ENCODE results near the gene PTCH2. TPM values are rescaled to one million over a fixed set of nuclear protein-coding genes. Genes with fewer than 3 reads are reported as not detected.
A peak's percentile ranks its signal among the peaks of the same experiment; 100 is the strongest.
"Not testable (repeated sequence)": the region's sequence is repeated elsewhere in the genome, so short reads cannot be mapped to it uniquely, and the experiment has no call there.

The PTCH2 gene
- total RNA-seq, 1 donor from 2014 or later = 3.4 TPM

DNA sequence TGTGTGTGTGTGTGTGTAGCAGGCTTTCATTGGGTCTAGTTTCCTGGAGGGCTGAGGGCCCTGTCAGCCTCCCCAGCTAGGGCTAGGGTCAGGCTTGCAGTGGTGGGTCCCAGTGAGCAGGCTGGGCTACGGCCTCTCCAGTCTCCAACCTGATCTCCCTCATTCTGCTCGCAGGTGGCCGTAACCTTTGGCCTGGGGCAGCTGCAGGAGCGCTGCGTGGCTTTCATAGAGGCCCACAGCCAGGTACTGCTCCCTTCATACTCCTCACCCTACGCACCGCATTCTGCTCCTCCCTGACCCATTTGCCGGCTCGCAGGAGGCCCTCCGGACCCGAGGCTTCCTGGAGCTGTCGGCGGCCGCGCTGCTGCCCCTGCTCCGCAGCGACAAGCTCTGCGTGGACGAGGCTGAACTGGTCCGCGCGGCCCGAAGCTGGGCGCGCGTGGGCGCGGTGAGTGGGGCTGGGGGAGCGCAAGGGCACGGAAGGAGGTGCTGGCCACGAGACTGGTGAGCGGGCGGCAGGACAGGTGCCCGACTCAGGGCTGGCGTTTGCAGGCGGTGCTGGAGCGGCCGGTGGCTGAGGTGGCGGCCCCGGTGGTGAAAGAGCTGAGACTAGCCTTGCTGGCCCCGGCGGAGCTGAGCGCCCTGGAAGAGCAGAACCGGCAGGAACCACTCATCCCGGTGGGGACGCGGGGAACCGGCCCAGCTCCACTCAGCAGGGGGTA, 30.1 kb downstream of the PTCH2 start:
- peak overlapping the region; percentile 81 for H3K4me3 Mint-ChIP-seq
- no peak overlapping the region for H3K27ac Mint-ChIP-seq
- peaks cover 39% of the 10 kb centered on the region for H3K4me1 Mint-ChIP-seq (ENCODE audit: unreplicated experiment)
- H3K27me3 Mint-ChIP-seq = no peaks in the 10 kb centered on the region
- TF ChIP-seq, protein P1, sequence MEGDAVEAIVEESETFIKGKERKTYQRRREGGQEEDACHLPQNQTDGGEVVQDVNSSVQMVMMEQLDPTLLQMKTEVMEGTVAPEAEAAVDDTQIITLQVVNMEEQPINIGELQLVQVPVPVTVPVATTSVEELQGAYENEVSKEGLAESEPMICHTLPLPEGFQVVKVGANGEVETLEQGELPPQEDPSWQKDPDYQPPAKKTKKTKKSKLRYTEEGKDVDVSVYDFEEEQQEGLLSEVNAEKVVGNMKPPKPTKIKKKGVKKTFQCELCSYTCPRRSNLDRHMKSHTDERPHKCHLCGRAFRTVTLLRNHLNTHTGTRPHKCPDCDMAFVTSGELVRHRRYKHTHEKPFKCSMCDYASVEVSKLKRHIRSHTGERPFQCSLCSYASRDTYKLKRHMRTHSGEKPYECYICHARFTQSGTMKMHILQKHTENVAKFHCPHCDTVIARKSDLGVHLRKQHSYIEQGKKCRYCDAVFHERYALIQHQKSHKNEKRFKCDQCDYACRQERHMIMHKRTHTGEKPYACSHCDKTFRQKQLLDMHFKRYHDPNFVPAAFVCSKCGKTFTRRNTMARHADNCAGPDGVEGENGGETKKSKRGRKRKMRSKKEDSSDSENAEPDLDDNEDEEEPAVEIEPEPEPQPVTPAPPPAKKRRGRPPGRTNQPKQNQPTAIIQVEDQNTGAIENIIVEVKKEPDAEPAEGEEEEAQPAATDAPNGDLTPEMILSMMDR (conservative IDR thresholded peaks at IDR 0.05) = no peak
- no peak for DNase-seq (ENCODE audit: extremely low spot score, unreplicated experiment)
- peaks cover 5% of the 10 kb centered on the region for H3K9me3 Mint-ChIP-seq
- H3K36me3 Mint-ChIP-seq = peaks cover 7% of the 10 kb centered on the region

DNA sequence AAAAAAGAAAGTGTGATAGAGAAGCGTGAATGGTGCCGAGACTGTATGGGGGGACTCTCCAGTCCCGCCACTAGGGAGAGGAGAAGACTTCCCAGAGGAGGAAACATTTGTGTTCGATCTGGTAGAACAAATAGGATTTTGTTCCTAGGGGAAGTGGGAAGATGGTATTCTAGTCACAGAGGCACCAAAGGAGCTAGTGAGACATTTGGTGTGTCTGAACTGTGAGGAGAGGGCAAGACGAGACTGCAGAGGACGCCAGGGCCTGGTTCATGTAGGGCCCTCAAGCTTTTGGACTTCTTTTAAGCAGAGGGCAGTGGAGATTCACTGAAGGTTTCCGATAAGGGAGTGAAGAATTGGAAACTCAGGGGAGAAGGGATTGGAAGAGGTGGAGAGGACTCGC, 31.8 kb downstream of the PTCH2 start:
- peak overlapping the region; percentile 79 for H3K27ac Mint-ChIP-seq
- TF ChIP-seq, protein P1 (conservative IDR thresholded peaks at IDR 0.05) = no peak
- H3K4me1 Mint-ChIP-seq (ENCODE audit: unreplicated experiment) = peaks cover 49% of the 10 kb centered on the region
- H3K36me3 Mint-ChIP-seq = peaks cover 12% of the 10 kb centered on the region
- DNase-seq (ENCODE audit: extremely low spot score, unreplicated experiment) = no peak
- H3K4me3 Mint-ChIP-seq = peak overlapping the region; percentile 38
- no peaks in the 10 kb centered on the region for H3K27me3 Mint-ChIP-seq
- H3K9me3 Mint-ChIP-seq = peaks cover 5% of the 10 kb centered on the region

DNA sequence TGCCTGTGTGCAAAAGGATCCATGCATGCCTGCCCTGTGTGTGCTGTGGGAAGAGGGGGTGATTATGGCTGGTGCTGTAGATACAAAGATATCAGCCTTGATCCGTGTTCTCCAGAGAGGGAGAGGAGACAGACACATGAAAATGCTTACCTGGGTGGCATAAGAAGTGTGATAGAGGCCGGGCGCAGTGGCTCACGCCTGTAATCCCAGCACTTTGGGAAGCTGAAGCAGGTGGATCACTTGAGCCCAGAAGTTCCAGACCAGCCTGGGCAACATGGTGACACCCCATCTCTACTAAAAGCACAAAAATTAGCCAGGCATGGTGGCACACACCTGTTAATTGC, 32.3 kb downstream of the PTCH2 start:
- H3K27me3 Mint-ChIP-seq; DNase-seq (ENCODE audit: extremely low spot score, unreplicated experiment); H3K9me3 Mint-ChIP-seq: not testable (repeated sequence)
- H3K4me1 Mint-ChIP-seq (ENCODE audit: unreplicated experiment) = peaks cover 49% of the 10 kb centered on the region
- peaks cover 12% of the 10 kb centered on the region for H3K36me3 Mint-ChIP-seq
- H3K4me3 Mint-ChIP-seq = peak overlapping the region; percentile 54
- H3K27ac Mint-ChIP-seq = peak overlapping the region; percentile 79

DNA sequence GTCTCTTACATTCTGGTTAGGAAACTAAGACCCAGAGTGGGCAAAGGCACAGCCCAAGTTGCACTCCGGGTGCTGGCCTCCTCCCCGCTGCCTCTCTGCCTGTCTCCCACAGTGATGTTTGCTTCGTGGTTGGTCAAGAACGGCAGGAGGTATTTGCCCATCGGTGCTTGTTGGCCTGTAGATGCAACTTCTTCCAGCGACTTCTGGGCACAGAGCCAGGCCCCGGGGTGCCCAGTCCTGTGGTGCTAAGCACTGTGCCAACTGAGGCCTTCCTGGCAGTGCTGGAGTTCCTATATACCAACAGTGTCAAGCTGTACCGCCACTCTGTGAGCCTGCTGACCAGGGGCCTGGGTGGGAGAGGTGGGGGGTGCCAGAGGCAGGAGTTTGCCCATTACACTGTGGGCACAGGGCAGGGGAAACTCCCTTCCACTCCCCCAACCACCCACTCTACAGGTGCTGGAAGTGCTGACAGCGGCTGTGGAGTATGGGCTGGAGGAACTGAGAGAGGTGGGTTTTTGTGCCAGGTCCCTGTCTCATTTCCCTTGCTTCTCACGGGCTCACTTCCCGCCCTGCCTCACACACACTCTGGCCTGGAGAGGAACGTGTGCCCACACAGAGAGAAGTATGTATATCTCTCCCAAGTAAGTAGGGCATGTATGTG, 32.8 kb downstream of the PTCH2 start:
- no peaks in the 10 kb centered on the region for H3K27me3 Mint-ChIP-seq
- peaks cover 5% of the 10 kb centered on the region for H3K9me3 Mint-ChIP-seq
- H3K27ac Mint-ChIP-seq = peak overlapping the region; percentile 79
- no peak for DNase-seq (ENCODE audit: extremely low spot score, unreplicated experiment)
- peak overlapping the region; percentile 75 for H3K4me3 Mint-ChIP-seq
- H3K4me1 Mint-ChIP-seq (ENCODE audit: unreplicated experiment) = peaks cover 46% of the 10 kb centered on the region
- H3K36me3 Mint-ChIP-seq = peaks cover 12% of the 10 kb centered on the region
- TF ChIP-seq, protein P1 (conservative IDR thresholded peaks at IDR 0.05) = no peak

DNA sequence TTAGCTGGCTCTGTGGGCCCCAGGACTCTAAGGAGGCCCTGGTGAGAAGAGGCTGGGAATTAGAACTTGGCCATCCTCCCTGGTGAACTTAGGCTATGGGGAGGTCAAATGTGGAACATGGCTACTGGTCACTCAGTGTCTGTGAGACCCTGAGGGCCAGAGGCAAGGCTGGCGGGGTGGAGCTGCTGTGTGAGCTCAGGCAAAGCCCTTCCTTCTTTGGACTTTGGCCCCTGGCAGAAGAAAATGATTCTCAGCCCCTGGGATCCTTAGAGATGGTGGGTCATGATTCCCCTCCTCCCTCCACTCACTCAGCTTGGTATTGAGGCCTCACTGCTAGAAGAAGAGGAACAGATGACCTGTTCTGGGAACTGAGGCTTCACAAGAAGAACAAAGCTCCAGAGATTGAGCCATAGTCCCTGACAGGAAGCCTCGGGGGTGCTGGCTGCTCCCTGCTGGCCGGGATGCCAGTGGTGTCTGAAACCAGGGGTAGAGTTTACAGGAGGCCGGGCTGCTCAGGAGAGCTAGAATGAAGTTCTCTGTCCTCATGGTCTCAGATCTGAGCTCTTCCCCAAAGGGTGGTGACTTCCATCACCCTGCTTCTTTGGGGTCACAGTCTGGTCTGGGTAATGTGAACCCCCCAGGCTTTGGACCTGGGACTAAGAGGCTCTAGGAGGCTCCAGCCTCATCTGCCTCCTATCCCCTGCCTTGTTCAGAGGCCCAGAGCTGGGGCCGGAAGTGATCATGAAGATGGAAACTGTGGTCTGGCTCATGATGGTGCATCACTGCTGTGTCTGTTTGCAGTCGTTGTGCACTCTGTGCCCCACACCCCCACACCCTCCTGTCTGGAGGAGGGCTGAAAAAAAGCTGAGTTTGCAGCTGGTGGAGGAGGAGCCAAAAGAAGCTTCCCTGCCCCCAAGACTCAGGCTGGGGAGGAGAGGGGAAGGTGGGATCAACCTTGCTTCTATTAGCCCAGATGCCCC, 33.8 kb downstream of the PTCH2 start:
- peak overlapping the region; percentile 75 for H3K4me3 Mint-ChIP-seq
- peaks cover 39% of the 10 kb centered on the region for H3K4me1 Mint-ChIP-seq (ENCODE audit: unreplicated experiment)
- H3K27ac Mint-ChIP-seq = peak overlapping the region; percentile 100
- no peaks in the 10 kb centered on the region for H3K9me3 Mint-ChIP-seq
- H3K27me3 Mint-ChIP-seq = no peaks in the 10 kb centered on the region
- H3K36me3 Mint-ChIP-seq = peaks cover 8% of the 10 kb centered on the region
- TF ChIP-seq, protein P1 (conservative IDR thresholded peaks at IDR 0.05) = no peak
- DNase-seq (ENCODE audit: extremely low spot score, unreplicated experiment) = no peak

Measured in type B pancreatic cell (in vitro differentiated cells).